Hematopoietic multipotent progenitor cell (in vitro differentiated cells): ENCODE data around the gene HIC1. TPM values are rescaled to one million over a fixed set of nuclear protein-coding genes. Genes with fewer than 3 reads are reported as not detected.
A peak's percentile ranks its signal among the peaks of the same experiment; 100 is the strongest.

Experiments
- DNase-seq, 3 donors: peaks; one replicate each; pipeline ENCODE4 v3.0.0-alpha.2; 2011 to 2015; ENCODE audit warnings: low read depth in 2 of 3, low spot score in 2 of 3
- small RNA-seq: library from RNA; depleted of rRNA; stranded (forward); fragments of <200 nt; gene quantifications from one replicate; pipeline ENCODE3, GENCODE V24; 2012
- total RNA-seq: library from RNA; depleted of rRNA; stranded (reverse); fragments of >200 nt; gene quantifications from one replicate; pipeline ENCODE4 v1.2.3, GENCODE V29; 2012

HIC1 gene
- total RNA-seq, 1 donor, result 5.4 TPM

DNA sequence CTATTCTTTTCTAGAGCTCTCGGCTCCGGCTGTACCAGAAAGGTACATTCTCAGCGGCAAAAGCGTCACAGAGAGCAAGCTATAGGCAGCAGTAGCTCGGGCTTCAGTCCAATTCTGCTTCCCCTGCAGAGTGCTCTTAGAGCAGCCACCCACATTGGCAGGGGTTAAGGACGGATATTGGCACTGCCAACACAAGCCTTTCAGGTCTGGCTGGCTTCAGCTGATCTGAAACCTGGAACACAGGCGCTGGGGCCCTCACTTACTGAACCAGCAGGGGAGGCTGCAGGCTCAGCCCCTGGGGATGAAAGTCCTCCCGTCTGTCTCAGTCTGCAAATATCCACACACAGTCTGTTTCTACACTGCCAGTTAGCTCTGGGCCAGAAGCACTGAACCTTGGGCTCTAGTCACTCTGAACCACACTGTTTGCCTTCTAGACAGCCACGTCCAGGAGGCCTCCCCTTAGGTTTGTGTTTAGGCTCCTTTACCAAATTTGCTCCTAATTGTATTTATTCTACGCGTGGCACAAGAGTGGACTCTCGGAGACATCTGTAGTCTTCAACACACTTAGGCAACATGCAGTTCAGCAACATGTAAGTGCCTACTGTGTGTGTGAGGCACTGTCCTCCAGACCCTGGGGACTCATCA, 40.1 kb downstream of the HIC1 start:
- DNase-seq, result peak in 1 of 3 donors; percentile 43

- DNase-seq, result no peak
Measured at GRCh38 chr17:2095536-2095910, 40.6 kb downstream of the HIC1 start.

DNA sequence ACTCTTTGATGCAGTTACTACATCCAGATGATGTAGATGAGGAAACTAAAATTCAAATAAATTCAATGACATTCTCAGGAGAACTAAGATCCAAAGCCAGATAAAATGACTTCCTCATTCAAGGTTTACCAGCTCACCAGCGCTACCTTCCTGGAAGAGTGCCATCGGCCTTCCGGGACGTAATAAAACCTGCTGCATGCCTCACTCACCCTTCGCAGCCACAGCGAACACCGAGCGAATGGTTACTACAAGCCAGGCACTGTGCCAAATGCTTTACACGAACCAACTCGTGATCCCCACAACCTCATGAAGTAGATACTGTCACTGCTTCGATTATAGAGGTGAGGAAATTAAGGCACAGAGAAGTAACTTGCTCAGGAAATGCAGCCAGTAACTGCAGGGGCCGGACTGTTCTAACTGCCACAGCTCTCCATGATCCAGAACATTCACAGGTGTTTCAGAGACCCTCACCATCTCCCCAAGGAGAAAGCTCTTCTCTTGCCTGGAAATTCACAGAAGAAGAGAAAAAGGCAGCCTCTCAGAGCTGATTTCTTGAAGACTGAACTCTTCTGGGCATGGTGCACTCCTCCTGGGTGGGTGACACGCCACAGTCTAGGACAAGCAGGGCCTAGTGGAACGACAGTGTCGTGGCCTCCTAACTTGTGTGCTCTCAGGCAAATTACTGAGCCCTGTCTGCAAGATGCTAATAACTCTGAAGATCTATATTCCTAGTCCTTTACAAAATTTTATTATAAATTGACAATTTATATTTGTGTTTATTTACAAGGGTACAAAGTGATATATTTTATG, 46.8 kb downstream of the HIC1 start:
- DNase-seq, result peak; percentile 22 to 98 (median 93)

GRCh38 chr17:2102931-2103809, 48.3 kb downstream of the HIC1 start:
- DNase-seq, result no peak

DNA sequence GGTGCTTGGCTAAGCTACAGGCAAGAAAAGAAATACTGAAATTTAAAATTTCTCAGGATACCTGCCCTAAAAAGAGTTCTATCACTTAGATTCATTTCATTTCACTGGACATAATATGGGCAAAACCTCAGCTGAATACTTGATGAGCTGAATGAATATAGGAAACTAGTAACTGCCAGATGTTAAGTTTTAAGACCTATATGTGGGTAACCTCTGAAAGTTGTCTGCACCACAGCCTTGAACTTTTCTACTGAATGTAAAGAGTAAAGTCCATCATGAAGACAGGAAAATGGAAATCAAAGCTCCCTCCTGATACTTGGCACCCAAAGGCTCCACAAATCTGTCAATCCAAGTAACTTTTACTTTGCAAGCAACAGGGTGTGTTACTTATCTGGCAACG, 50.8 kb downstream of the HIC1 start:
- DNase-seq, result no peak

DNA sequence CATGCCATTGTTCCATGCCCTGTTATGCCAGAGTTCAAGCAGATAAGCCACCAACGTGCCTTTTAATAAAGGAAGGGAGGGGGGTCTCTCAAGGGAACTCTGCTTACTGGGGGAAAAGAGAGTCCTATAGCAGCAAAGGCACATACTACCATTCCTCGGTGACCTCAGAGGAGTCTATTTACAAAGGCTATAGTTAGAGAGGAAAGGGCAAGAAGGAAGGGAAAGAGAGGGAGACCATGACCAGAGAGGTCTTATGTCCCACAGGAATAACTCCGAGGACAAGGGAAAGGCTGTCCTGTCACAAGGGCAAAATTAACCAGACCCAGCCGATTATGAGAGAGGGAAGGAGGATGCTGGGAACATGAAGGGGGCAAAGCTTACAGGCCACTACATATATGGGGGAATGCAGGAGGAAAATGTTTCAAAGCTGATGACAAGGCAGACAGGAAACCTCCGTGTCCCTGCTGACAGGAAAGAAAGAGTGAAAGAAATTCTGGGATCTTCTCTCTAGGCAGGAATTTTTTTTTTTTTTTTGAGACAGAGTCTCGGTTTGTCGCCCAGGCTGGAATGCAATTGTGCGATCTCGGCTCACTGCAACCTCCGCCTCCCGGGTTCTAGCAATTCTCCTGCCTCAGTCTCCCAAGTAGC, 51.5 kb downstream of the HIC1 start:
- no peak for DNase-seq

GRCh38 chr17:2107050-2107449, 52.1 kb downstream of the HIC1 start:
- DNase-seq, result no peak

GRCh38 chr17:2107506-2107905, 52.6 kb downstream of the HIC1 start:
- no peak for DNase-seq

GRCh38 chr17:2108170-2108569, 53.3 kb downstream of the HIC1 start:
- DNase-seq, result no peak

DNA sequence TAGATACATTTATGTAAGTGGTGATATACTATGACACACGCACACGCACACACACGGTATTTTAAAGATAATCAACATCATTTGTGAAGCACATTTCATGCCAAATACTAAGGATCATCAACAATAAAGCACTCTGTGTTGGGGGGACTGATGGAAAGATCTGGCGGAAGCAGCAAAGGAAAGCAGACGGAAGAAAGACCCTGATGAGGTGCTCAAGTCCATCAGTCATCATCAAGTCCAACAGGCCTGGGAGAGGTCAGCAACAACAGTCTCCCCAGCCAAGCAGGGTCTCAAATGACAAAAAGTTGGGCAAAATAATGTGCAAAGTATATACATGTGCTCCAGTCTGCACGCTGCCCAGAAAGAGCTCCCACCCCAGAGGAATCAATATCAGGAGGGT, 55.5 kb downstream of the HIC1 start:
- DNase-seq, result no peak

DNA sequence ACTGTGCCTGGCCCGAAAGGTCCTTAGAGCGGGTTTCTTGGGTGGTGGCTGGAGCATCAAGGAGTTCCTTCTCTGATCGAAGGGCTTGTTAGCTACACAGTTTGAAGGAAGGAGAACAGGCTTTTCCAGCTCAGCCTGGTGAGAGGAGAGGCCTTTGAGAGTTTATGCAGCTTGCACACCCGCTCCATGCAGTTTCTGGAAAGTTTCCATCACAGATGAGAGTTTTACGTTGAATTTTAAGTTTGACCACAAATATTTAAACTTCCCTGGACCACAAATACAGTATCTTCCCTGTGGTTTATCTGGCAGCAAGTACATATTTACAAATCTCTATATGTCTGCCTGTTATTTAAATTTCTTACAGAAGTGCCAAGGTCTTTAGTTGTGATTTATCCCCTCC, 56.8 kb downstream of the HIC1 start:
- no peak for DNase-seq

Small RNA genes within 50 kb of the gene (small RNA-seq; reads per million reads assigned to genes)
- gene AC090617.6 (not detected), gene AC090617.9 (not detected), gene MIR132 (0.68 reads per million, percentile 7 among the genes with 10 or more reads in this experiment), gene MIR212 (0.47 reads per million), gene OVCA2 (not detected)

Other genes starting within 250 kb of the HIC1 start
- gene SMYD4, start 225.2 kb upstream of the HIC1 start, total RNA-seq, result 14.8 TPM
- gene RPA1, start 225.1 kb upstream of the HIC1 start, total RNA-seq, result 18.6 TPM
- gene RTN4RL1, start 29.8 kb upstream of the HIC1 start, total RNA-seq, result 1.6 TPM
- 89.7 TPM for gene DPH1, start 24.9 kb upstream of the HIC1 start, total RNA-seq
- gene OVCA2, start 13.1 kb upstream of the HIC1 start, total RNA-seq, result 18.9 TPM
- gene SMG6, start 248.7 kb downstream of the HIC1 start, total RNA-seq, result 27.5 TPM
- gene SRR, start 248.8 kb downstream of the HIC1 start, total RNA-seq, result 7.5 TPM